GM06990 (cell line): ENCODE results near the gene PWWP2B.

Experiments used
- DNase-seq: peaks from one replicate; pipeline ENCODE4 v3.0.0-alpha.2; 2011; ENCODE audit not compliant: insufficient read length; ENCODE audit errors: extremely low read depth
- H3K27me3 ChIP-seq: replicated peaks from 2 replicates; pipeline ENCODE4 v1.6.0; 2011; ENCODE audit warnings: low read length; ENCODE audit not compliant: control insufficient read depth, insufficient read depth
- H3K36me3 ChIP-seq: 2 replicates; pipeline ENCODE4 v1.5.1; 2011; ENCODE audit warnings: low read length; ENCODE audit not compliant: control insufficient read depth, insufficient read depth
- H3K4me3 ChIP-seq: replicated peaks from 2 replicates; pipeline ENCODE4 v1.5.1; 2011; ENCODE audit warnings: low read depth, mild to moderate bottlenecking, control low read depth, low read length
- TF ChIP-seq, protein P1 (sequence below): IDR thresholded peaks from 2 replicates; pipeline ENCODE4 v1.5.1; 2011; ENCODE audit warnings: low read length, control low read depth, mild to moderate bottlenecking, inconsistent platforms; ENCODE audit not compliant: insufficient read depth, poor library complexity, severe bottlenecking

PWWP2B gene

DNA sequence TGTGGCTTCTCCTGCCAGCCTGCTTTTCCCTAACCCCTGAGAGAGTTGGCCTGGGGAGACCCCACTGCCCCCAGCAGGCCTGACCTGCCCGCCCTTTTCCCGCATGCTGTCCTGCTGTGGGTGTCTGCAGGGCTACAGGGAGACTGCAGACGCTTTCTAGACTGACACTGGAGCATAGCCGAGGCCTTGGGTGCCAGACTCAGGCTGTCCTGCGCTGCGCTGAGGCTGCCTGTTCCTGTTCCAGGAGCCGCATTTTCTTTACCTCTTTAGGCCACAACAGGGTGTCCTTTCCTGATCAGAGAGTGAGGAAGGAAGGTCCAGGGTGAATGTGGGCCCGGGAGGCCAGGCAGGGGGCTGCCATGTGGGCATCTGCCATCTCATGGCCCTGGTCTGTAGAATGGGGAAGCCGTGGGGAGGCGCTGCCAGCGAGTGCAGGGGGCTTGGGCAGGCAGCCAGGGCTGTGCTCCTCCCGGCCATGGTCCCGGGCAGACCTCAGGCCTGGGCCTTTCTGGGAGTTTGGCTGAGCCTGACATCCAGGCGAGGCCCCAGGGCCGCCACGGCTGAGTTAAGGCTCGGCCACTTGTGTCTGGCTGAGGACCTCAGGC is 3.6 kb downstream of the PWWP2B start:
- Histone ChIP-seq H3K4me3 (no peak overlapping the region), H3K27me3 (peaks cover under 1% of the 10 kb centered on the region; the same call in 1 of the 2 replicates), H3K36me3 (no peaks in the 10 kb centered on the region)
- no peak for DNase-seq
- TF ChIP-seq, protein P1, sequence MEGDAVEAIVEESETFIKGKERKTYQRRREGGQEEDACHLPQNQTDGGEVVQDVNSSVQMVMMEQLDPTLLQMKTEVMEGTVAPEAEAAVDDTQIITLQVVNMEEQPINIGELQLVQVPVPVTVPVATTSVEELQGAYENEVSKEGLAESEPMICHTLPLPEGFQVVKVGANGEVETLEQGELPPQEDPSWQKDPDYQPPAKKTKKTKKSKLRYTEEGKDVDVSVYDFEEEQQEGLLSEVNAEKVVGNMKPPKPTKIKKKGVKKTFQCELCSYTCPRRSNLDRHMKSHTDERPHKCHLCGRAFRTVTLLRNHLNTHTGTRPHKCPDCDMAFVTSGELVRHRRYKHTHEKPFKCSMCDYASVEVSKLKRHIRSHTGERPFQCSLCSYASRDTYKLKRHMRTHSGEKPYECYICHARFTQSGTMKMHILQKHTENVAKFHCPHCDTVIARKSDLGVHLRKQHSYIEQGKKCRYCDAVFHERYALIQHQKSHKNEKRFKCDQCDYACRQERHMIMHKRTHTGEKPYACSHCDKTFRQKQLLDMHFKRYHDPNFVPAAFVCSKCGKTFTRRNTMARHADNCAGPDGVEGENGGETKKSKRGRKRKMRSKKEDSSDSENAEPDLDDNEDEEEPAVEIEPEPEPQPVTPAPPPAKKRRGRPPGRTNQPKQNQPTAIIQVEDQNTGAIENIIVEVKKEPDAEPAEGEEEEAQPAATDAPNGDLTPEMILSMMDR = no peak

DNA sequence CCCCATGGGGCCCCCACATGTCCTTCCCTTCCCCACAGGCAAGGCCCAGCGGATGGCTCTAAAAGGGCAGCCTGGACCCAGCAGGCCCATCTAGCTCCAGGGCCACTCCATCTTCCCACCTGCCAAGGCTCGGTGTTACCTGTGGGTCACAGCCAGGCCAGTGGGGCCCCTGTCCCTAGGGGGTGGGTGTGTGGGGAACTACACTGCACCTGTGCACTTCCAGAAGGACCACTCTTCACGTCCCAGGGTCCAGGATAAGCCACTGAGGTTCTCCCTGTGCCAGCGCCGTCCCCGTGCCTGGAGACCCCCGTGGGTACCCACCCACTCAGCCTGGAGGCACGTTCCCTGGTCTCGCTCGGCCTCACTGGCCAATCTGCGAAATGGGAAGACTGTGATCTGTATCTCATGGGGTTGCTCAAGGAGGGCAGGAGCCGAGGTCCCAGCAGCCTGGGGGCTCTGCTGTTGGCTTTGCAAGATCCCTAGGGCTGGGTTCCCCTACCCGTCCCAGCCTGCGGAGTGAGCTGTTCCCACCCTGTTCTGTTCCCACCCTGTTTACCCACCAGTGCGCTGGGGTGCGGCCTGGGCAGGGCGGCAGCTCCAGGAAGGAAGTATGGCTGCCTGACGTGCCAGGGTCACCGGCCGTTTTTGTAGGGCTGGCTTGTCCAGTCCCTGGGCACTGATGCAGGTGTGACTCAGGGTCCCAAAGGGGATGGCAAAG is 4.6 kb downstream of the PWWP2B start:
- no peaks in the 10 kb centered on the region; the same call in 1 of the 2 replicates for H3K27me3 ChIP-seq
- no peaks in the 10 kb centered on the region for H3K36me3 ChIP-seq
- H3K4me3 ChIP-seq = no peak overlapping the region
- no peak for DNase-seq
- TF ChIP-seq, protein P1 = no peak

DNA sequence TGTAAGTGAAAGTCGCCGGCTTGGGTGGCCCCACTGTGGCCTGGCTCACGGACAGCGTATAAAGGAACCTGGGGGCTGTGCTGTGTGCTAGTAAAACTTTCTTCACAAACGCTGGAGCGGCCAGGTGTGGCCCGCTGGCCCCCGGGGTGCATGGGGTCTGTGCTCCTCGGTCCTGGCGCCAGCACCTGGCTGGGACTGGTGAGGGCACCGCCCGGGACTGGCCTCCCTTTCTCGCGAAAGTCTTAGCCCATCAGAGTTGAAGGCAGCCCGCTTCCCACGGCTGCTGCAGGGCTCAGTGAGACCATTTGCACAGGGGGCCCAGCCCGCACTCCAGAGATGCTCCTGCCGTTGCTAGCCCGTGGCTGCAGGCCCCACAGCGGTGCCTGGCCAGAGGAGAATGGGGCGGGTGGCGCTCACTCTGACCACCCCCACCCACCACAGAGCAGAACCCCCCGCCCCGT is 5.8 kb downstream of the PWWP2B start:
- Histone ChIP-seq H3K36me3 (no peaks in the 10 kb centered on the region), H3K4me3 (no peak overlapping the region)

DNA sequence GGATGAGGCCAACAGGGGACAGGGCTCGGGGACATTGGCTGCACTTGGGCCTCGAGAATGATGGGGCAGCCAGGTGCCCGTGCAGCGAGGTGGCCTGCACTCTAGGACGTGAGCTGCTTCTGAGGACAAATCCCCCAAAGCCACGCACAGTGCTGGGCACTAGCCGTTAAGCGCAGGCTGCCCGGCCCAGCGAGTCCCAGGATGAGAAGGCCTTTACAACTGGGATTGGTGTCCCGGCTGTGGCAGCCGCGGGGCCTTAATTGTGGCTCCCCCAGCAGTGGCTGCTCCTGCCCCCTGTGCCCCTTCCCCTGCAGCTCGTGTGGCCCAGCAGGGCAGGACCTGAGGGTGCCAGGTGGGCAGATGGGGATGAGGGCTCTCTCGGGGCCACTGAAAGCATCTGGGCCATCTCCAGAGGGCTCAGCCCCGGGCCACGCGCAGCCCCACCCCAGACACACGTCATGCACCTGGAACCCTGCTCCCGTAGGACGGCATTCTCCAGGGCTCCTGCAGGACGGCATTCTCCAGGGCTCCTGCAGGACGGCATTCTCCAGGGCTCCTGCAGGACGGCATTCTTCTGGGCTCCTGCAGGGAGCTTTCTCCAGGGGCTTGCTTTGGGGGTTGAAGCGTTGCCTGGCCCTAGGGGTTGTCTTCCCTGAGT is 6.6 kb downstream of the PWWP2B start:
- no peak overlapping the region for H3K4me3 ChIP-seq
- no peaks in the 10 kb centered on the region for H3K36me3 ChIP-seq
- no peaks in the 10 kb centered on the region; the same call in 1 of the 2 replicates for H3K27me3 ChIP-seq
- TF ChIP-seq, protein P1 = no peak
- no peak for DNase-seq

More for the DNA sequence above, 5.8 kb downstream of the PWWP2B start:
- no peaks in the 10 kb centered on the region; the same call in 1 of the 2 replicates for H3K27me3 ChIP-seq
- TF ChIP-seq, protein P1 = no peak
- no peak for DNase-seq

DNA sequence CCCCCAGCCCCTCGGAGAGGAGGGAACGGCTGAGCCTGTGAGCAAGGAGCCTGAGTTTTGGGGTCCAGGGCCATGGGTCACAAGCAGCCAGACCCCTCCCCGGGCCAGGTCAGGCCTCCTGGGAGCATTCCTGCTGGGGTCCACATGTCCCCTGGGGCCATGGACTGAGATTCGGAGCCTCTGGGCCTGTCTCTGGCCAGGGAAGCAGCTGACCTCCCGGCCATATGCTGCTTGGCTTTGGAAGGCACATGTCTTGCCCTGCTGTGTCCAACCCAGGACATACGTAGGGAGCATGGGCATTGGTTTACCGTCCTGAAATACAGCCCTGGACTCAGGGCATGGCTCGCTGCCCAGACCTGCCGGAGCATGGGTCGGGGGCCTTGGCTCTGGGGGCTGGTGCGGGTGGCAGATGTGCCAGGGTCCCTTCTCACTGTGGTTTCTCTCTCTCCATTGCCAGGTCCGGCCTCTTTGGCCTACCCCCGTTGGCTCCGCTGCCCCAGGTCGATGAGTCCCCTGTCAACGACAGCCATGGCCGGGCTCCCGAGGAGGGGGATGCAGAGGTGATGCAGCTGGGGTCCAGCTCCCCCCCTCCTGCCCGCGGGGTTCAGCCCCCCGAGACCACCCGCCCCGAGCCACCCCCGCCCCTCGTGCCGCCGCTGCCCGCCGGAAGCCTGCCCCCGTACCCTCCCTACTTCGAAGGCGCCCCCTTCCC is 7.3 kb downstream of the PWWP2B start:
- Histone ChIP-seq H3K4me3 (no peak overlapping the region), H3K36me3 (no peaks in the 10 kb centered on the region), H3K27me3 (no peaks in the 10 kb centered on the region; the same call in 1 of the 2 replicates)
- DNase-seq = no peak
- TF ChIP-seq, protein P1 = no peak
